Stomach (tissue), 9 donors: ENCODE results near the gene RASAL2. TPM values are rescaled to one million over a fixed set of nuclear protein-coding genes. Genes with fewer than 3 reads are reported as not detected.
"Not testable (repeated sequence)": the region's sequence is repeated elsewhere in the genome, so short reads cannot be mapped to it uniquely, and the experiment has no call there.

Source experiments
- DNase-seq, 2 donors: peaks; one replicate each; pipeline versions ENCODE4 v3.0.0 to v3.0.0-alpha.2; 2013 to 2019
- H3K27ac ChIP-seq, 5 donors: fragments of 200-600 bp in 4 of 5; sonication (generic) in 4 of 5; one replicate each; pipeline ENCODE4 v1.5.1; 2013 to 2019; ENCODE audit warnings: mild to moderate bottlenecking in 1 of 5, moderate library complexity in 1 of 5
- H3K27me3 ChIP-seq, 3 donors: fragments of 200-600 bp; sonication (generic); one replicate each; pipeline ENCODE4 v1.5.1; 2017 to 2019; ENCODE audit warnings: mixed run types in 1 of 3
- H3K36me3 ChIP-seq, 4 donors: fragments of 200-600 bp; sonication (generic); 1 replicate in 3 of 4; 2 replicates in 1 of 4; pipeline ENCODE4 v1.5.1; 2016 to 2019
- H3K4me1 ChIP-seq, 4 donors: fragments of 200-600 bp; sonication (generic); one replicate each; pipeline ENCODE4 v1.5.1; 2016 to 2019
- H3K4me3 ChIP-seq, 4 donors: fragments of 200-600 bp; sonication (generic) in 3 of 4; one replicate each; pipeline ENCODE4 v1.5.1; 2016 to 2019; ENCODE audit warnings: mild to moderate bottlenecking in 1 of 4
- H3K9me3 ChIP-seq, 4 donors: fragments of 200-600 bp; sonication (generic); one replicate each; pipeline ENCODE4 v1.5.1; 2016 to 2019
- CTCF ChIP-seq, 7 experiments: fragments of 450-650 bp in 4 of 7; fragments of 200-600 bp in 3 of 7; sonication (generic) in 3 of 7; IDR thresholded peaks; one replicate each; pipeline ENCODE4 v1.5.1; 2016 to 2019; ENCODE audit warnings: antibody characterized with exemption in 7 of 7, control low read depth in 2 of 7, mild to moderate bottlenecking in 1 of 7
- EP300 ChIP-seq: sonication (generic); formaldehyde crosslinking; IDR thresholded peaks from one replicate; pipeline ENCODE4 v1.6.1; 2017; ENCODE audit warnings: antibody characterized with exemption
- POLR2A ChIP-seq, 4 donors: fragments of 450-650 bp; IDR thresholded peaks; one replicate each; pipeline ENCODE4 v1.6.1; 2016; ENCODE audit warnings: antibody characterized with exemption in 4 of 4, control low read depth in 2 of 4, mild to moderate bottlenecking in 1 of 4, moderate library complexity in 1 of 4
- POLR2AphosphoS5 ChIP-seq, 3 donors: sonication (generic); formaldehyde crosslinking; IDR thresholded peaks; one replicate each; pipeline ENCODE4 v1.6.1; 2016; ENCODE audit warnings: antibody characterized with exemption in 3 of 3
- WGBS, 5 donors: extraction: QIAGEN DNeasy Blood & Tissue Kit in 3 of 5; methylation state at CpG; one replicate each; pipeline versions ENCODE4 v1.1.5 to v1.1.7; 2013 to 2018; 5-methylcytosine and 5-hydroxymethylcytosine counted together
- intact Hi-C: fragments of 100-400 bp; cut with DNase I; formaldehyde crosslinking; loops from one replicate; pipeline ENCODE4 v1.15.1; 2023; ENCODE audit warnings: low total_unique reads
- polyA plus RNA-seq, 3 donors: library from polyadenylated mRNA; stranded (reverse); fragments of 200-250 nt; gene quantifications; one replicate each; pipeline ENCODE4 v1.2.3, GENCODE V29; 2013
- total RNA-seq, 5 donors: library from RNA; depleted of rRNA; stranded (reverse); fragments of >200 nt; gene quantifications; one replicate each; pipeline versions ENCODE4 v1.1.0 to v1.2.3, GENCODE V29; 2014 to 2016
- donor health status: healthy with polysubstance abuse.
- donor health status: Bipolar disorder and iron deficiency.
- donor health status: healthy.

The RASAL2 gene
- total and polyA plus RNA-seq, 8 donors, result 1.2 to 47.5 (median 14.3) TPM

DNA sequence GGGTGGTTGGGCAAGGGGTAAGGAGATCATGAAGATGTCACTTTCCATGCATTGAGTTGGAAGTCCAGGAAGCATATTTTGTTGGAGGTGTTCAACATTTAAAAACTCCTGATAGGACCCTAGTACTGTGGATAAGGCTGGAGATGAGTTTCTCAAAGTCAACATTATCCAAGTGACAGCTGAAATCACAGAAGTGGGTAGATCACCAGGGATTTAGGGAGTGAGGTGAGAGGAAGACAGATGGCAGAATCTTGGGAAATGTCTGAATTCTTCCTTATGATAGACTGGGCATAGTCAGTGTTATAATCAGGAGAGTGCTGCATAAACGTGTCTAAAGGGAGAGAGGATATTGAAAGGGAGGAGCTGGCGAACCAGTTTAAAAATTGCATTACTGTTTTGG is 5.3 kb upstream of the RASAL2 start:
- TF ChIP-seq POLR2AphosphoS5 (IDR thresholded peaks at IDR 0.05), result no peak
- TF ChIP-seq EP300, result no peak
- no peak for TF ChIP-seq POLR2A (IDR thresholded peaks at IDR 0.05)
- TF ChIP-seq CTCF (IDR thresholded peaks at IDR 0.05), result no peak
- no peak overlapping the region for H3K27ac ChIP-seq
- 73 to 92% (median 77%) methylated on average over 2 of the region's 2 CpGs for WGBS, 5 donors

DNA sequence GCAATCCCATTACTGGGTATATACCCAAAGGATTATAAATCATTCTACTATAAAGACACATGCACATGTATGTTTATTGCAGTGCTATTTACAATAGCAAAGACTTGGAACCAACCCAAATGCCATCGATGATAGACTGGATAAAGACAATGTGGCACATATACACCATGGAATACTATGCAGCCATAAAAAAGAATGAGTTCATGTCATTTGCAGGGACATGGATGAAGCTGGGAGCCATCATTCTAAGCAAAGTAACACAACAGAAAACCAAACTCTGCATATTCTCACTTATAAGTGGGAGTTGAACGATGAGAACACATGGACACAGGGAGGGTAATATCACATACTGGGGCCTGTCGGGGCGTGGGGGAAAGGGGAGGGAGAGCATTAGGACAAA is 2.5 kb upstream of the RASAL2 start:
- H3K27me3 ChIP-seq, H3K36me3 ChIP-seq, H3K27ac ChIP-seq, intact Hi-C loops, H3K4me3 ChIP-seq, DNase-seq, H3K9me3 ChIP-seq: not testable (repeated sequence)
- peaks cover 5 to 37% (median 18%) of the 10 kb centered on the region in 4 donors for H3K4me1 ChIP-seq
- whole genome bisulfite sequencing, 5 donors, result 89 to 97% (median 94%) methylated on average over 4 of the region's 4 CpGs

More for the DNA sequence above, 5.3 kb upstream of the RASAL2 start:
- no peaks in the 10 kb centered on the region for H3K36me3 ChIP-seq
- H3K27me3 ChIP-seq, result no peaks in the 10 kb centered on the region
- no peak overlapping the region for H3K4me3 ChIP-seq
- no peaks in the 10 kb centered on the region for H3K9me3 ChIP-seq
- DNase-seq, result no peak
- intact Hi-C loops, result no loop called here
- H3K4me1 ChIP-seq, result peaks cover 0 to 19% (median 7%) of the 10 kb centered on the region in 4 donors

- no peak for DNase-seq
- TF ChIP-seq CTCF (IDR thresholded peaks at IDR 0.05), result no peak
- TF ChIP-seq POLR2AphosphoS5 (IDR thresholded peaks at IDR 0.05), result no peak
- no peak for TF ChIP-seq POLR2A (IDR thresholded peaks at IDR 0.05)
- Histone ChIP-seq H3K27ac (no peak overlapping the region), H3K4me1 (peaks cover 5 to 39% (median 22%) of the 10 kb centered on the region in 4 donors), H3K9me3 (no peaks in the 10 kb centered on the region), H3K36me3 (no peaks in the 10 kb centered on the region), H3K4me3 (no peak overlapping the region), H3K27me3 (no peaks in the 10 kb centered on the region)
- 73 to 83% (median 77%) methylated on average over 3 of the region's 3 CpGs for WGBS, 5 donors
- intact Hi-C loops, result no loop called here
These were observed 1.7 kb upstream of the RASAL2 start for GRCh38 chr1:178091986-178092745.

- TF ChIP-seq POLR2AphosphoS5 (IDR thresholded peaks at IDR 0.05) (no peak), POLR2A (IDR thresholded peaks at IDR 0.05) (no peak), EP300 (no peak), CTCF (IDR thresholded peaks at IDR 0.05) (no peak)
- DNase-seq, result peak in 1 of 2 donors; percentile 26
- H3K9me3 ChIP-seq, result no peaks in the 10 kb centered on the region
- peak overlapping the region; percentile 2 to 94 (median 92) for H3K27ac ChIP-seq
- H3K27me3 ChIP-seq, result no peaks in the 10 kb centered on the region
- no peaks in the 10 kb centered on the region for H3K36me3 ChIP-seq
- H3K4me3 ChIP-seq, result peak overlapping the region; percentile 85 to 98 (median 91)
- peaks cover 5 to 48% (median 27%) of the 10 kb centered on the region in 4 donors for H3K4me1 ChIP-seq
- whole genome bisulfite sequencing, 5 donors, result 5 to 9% (median 6%) methylated on average over 11 of the region's 11 CpGs
- intact Hi-C loops, result no loop called here
These were observed 918 bp upstream of the RASAL2 start for GRCh38 chr1:178092878-178093493.
